SK-N-SH (cell line): ENCODE results near the gene RAB30. TPM values are rescaled to one million over a fixed set of nuclear protein-coding genes. Genes with fewer than 3 reads are reported as not detected.

Experiments
- CTCF ChIA-PET: fragments of 300-600, 350-600 bp; formaldehyde crosslinking; extraction: SDS; loops from one replicate; lab custom pipeline; 2021; lab: Yijun Ruan, JAX
- POLR2A ChIA-PET: fragments of 350-600 bp; sonication (Branson Sonifier 250); formaldehyde crosslinking; extraction: SDS; loops from one replicate; lab custom pipeline; 2020; ENCODE audit warnings: antibody characterized with exemption, inconsistent platforms; lab: Yijun Ruan, JAX
- DNase-seq: peaks from one replicate; pipeline ENCODE4 v3.0.0; 2012
- H2AFZ ChIP-seq: fragments of 200-600 bp; sonication (generic); 2 replicates; pipeline ENCODE4 v1.8.1; 2016; ENCODE audit warnings: antibody characterized with exemption, mild to moderate bottlenecking, low read depth
- H3F3A ChIP-seq: fragments of 200-600 bp; sonication (generic); replicated peaks from 2 replicates; pipeline ENCODE3; 2016; ENCODE audit warnings: antibody characterized with exemption, mild to moderate bottlenecking; ENCODE audit not compliant: insufficient read depth
- H3K27ac ChIP-seq, 2 experiments: fragments of 200-500 bp in 1 of 2; fragments of 200-600 bp in 1 of 2; sonication (Bioruptor generic) in 1 of 2; sonication (generic), shearing (Covaris generic) in 1 of 2; 2 replicates each; pipeline versions ENCODE4 v1.5.1 to v1.6.1; 2014 to 2016; ENCODE audit warnings: low read depth in 2 of 2, inconsistent platforms in 1 of 2, low read length in 1 of 2, mild to moderate bottlenecking in 1 of 2, mixed read lengths in 1 of 2
- H3K27me3 ChIP-seq: fragments of 200-600 bp; sonication (generic), shearing (Covaris generic); 2 replicates; pipeline ENCODE4 v1.6.1; 2016; ENCODE audit warnings: mixed run types; ENCODE audit not compliant: insufficient read depth
- H3K36me3 ChIP-seq, 2 experiments: fragments of 200-500 bp in 1 of 2; fragments of 200-600 bp in 1 of 2; sonication (Bioruptor generic) in 1 of 2; sonication (generic) in 1 of 2; replicated peaks in 1 of 2; 2 replicates each; pipeline versions ENCODE3 to v1.5.1; 2014 to 2016; ENCODE audit warnings: low read length in 1 of 2, mild to moderate bottlenecking in 1 of 2; ENCODE audit not compliant: insufficient read depth in 2 of 2, control insufficient read depth in 1 of 2
- H3K4me1 ChIP-seq, 2 experiments: fragments of 200-500 bp in 1 of 2; fragments of 200-600 bp in 1 of 2; sonication (Bioruptor generic) in 1 of 2; sonication (generic), shearing (Covaris generic) in 1 of 2; 2 replicates each; pipeline versions ENCODE4 v1.5.1 to v1.6.1; 2014 to 2016; ENCODE audit warnings: low read depth in 1 of 2, low read length in 1 of 2, mixed run types in 1 of 2; ENCODE audit not compliant: insufficient read depth in 2 of 2, control insufficient read depth in 1 of 2
- H3K4me2 ChIP-seq: fragments of 200-600 bp; sonication (generic), shearing (Covaris generic); 2 replicates; pipeline ENCODE4 v1.6.1; 2017; ENCODE audit warnings: mixed run types
- H3K4me3 ChIP-seq, 2 experiments: fragments of 200-500 bp in 1 of 2; fragments of 200-600 bp in 1 of 2; sonication (Bioruptor generic) in 1 of 2; sonication (generic), shearing (Covaris generic) in 1 of 2; 2 replicates each; pipeline versions ENCODE4 v1.5.1 to v1.8.1; 2014 to 2016; ENCODE audit warnings: low read depth in 2 of 2, inconsistent platforms in 1 of 2, low read length in 1 of 2, mild to moderate bottlenecking in 1 of 2, mixed read lengths in 1 of 2, moderate library complexity in 1 of 2
- H3K79me2 ChIP-seq: fragments of 200-600 bp; sonication (generic); 2 replicates; pipeline ENCODE4 v1.8.1; 2017; ENCODE audit warnings: mild to moderate bottlenecking; ENCODE audit not compliant: insufficient read depth
- H3K9ac ChIP-seq: fragments of 200-600 bp; sonication (generic); 2 replicates; pipeline ENCODE4 v1.6.1; 2017; ENCODE audit warnings: mixed run types
- H3K9me2 ChIP-seq: fragments of 200-600 bp; sonication (generic); 2 replicates; pipeline ENCODE4 v1.6.1; 2017; ENCODE audit warnings: mixed run types
- H3K9me3 ChIP-seq: fragments of 200-600 bp; sonication (generic); 2 replicates; pipeline ENCODE4 v1.6.1; 2017; ENCODE audit warnings: mixed run types, mild to moderate bottlenecking, moderate library complexity
- H4K20me1 ChIP-seq: fragments of 200-600 bp; sonication (generic); 2 replicates; pipeline ENCODE4 v1.6.1; 2017; ENCODE audit warnings: mild to moderate bottlenecking, mixed run types; ENCODE audit not compliant: insufficient read depth
- ELF1 ChIP-seq: IDR thresholded peaks from 2 replicates; pipeline ENCODE4 v1.4.0; 2012
- NFIC ChIP-seq: IDR thresholded peaks from 2 replicates; pipeline ENCODE4 v1.4.0; 2012; ENCODE audit warnings: borderline replicate concordance
- RCOR1 ChIP-seq: fragments of 150-350 bp; IDR thresholded peaks from 2 replicates; pipeline ENCODE4 v1.6.1; 2017; ENCODE audit warnings: antibody characterized with exemption, low read length
- RFX5 ChIP-seq: IDR thresholded peaks from 2 replicates; pipeline ENCODE4 v1.6.1; 2012; ENCODE audit warnings: mild to moderate bottlenecking, improper control_type of control experiment, low read length
- SIN3A ChIP-seq: IDR thresholded peaks from 2 replicates; pipeline ENCODE4 v1.6.1; 2012; ENCODE audit warnings: low read depth, mild to moderate bottlenecking, low read length, moderate library complexity, borderline replicate concordance
- SMC3 ChIP-seq: IDR thresholded peaks from 2 replicates; pipeline ENCODE4 v1.6.1; 2012; ENCODE audit warnings: low read depth, low read length, improper control_type of control experiment
- USF2 ChIP-seq: fragments of 150-350 bp; IDR thresholded peaks from 2 replicates; pipeline ENCODE4 v1.6.1; 2017; ENCODE audit warnings: antibody characterized with exemption, low read length, low read depth, borderline replicate concordance
- WGBS: methylation state at CpG from one replicate; pipeline ENCODE4 v1.1.6; 2017; ENCODE audit warnings: low lambda C conversion rate; 5-methylcytosine and 5-hydroxymethylcytosine counted together
- polyA plus RNA-seq, 3 experiments: library from polyadenylated mRNA; depleted of rRNA; stranded (reverse); fragments of >200 nt; gene quantifications; 2 replicates each; pipeline ENCODE4 v1.2.3, GENCODE V29; 2012
- TF ChIP-seq, protein P1 (sequence below): IDR thresholded peaks from 2 replicates; pipeline ENCODE4 v1.4.0; 2012; ENCODE audit warnings: low read depth, borderline replicate concordance
- TF ChIP-seq, protein P2 (sequence below): IDR thresholded peaks from 2 replicates; pipeline ENCODE4 v1.4.0; 2012; ENCODE audit warnings: low read depth, borderline replicate concordance
- TF ChIP-seq, protein P3 (sequence below): fragments of 200-600 bp; sonication (generic); IDR thresholded peaks from 2 replicates; pipeline ENCODE4 v1.6.1; 2017; ENCODE audit warnings: antibody characterized with exemption, mild to moderate bottlenecking, moderate library complexity
- TF ChIP-seq, protein P4 (sequence below): IDR thresholded peaks from 2 replicates; pipeline ENCODE4 v1.6.1; 2012; ENCODE audit warnings: mild to moderate bottlenecking, low read depth, low read length, moderate library complexity
- TF ChIP-seq, protein P5 (sequence below): IDR thresholded peaks from 2 replicates; pipeline ENCODE4 v1.4.0; 2012; ENCODE audit warnings: low read depth

RAB30 gene
- polyA plus RNA-seq, 1 of the 3 experiments (the other 2 are of a cell fraction), result 3.3 TPM

- Histone ChIP-seq H3K9me3 (no peaks in the 10 kb centered on the region), H3K9me2 (no peaks in the 10 kb centered on the region), H2AFZ (no peak overlapping the region), H3K79me2 (peaks cover 45% of the 10 kb centered on the region), H4K20me1 (no peaks in the 10 kb centered on the region), H3K36me3 (no peaks in the 10 kb centered on the region), H3F3A (no peaks in the 10 kb centered on the region), H3K4me1 (no peaks in the 10 kb centered on the region), H3K9ac (no peak overlapping the region), H3K27me3 (no peaks in the 10 kb centered on the region), H3K4me2 (no peak overlapping the region), H3K27ac (no peak overlapping the region), H3K4me3 (no peak overlapping the region)
- ChIA-PET POLR2A (no interaction called here), CTCF (no interaction called here)
- TF ChIP-seq RCOR1 (no peak), ELF1 (no peak), NFIC (no peak), USF2 (no peak), RFX5 (no peak), SIN3A (no peak), SMC3 (no peak)
- TF ChIP-seq, protein P1, sequence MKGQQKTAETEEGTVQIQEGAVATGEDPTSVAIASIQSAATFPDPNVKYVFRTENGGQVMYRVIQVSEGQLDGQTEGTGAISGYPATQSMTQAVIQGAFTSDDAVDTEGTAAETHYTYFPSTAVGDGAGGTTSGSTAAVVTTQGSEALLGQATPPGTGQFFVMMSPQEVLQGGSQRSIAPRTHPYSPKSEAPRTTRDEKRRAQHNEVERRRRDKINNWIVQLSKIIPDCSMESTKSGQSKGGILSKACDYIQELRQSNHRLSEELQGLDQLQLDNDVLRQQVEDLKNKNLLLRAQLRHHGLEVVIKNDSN, result no peak
- TF ChIP-seq, protein P2, sequence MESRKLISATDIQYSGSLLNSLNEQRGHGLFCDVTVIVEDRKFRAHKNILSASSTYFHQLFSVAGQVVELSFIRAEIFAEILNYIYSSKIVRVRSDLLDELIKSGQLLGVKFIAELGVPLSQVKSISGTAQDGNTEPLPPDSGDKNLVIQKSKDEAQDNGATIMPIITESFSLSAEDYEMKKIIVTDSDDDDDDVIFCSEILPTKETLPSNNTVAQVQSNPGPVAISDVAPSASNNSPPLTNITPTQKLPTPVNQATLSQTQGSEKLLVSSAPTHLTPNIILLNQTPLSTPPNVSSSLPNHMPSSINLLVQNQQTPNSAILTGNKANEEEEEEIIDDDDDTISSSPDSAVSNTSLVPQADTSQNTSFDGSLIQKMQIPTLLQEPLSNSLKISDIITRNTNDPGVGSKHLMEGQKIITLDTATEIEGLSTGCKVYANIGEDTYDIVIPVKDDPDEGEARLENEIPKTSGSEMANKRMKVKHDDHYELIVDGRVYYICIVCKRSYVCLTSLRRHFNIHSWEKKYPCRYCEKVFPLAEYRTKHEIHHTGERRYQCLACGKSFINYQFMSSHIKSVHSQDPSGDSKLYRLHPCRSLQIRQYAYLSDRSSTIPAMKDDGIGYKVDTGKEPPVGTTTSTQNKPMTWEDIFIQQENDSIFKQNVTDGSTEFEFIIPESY, result no peak
- TF ChIP-seq, protein P3, sequence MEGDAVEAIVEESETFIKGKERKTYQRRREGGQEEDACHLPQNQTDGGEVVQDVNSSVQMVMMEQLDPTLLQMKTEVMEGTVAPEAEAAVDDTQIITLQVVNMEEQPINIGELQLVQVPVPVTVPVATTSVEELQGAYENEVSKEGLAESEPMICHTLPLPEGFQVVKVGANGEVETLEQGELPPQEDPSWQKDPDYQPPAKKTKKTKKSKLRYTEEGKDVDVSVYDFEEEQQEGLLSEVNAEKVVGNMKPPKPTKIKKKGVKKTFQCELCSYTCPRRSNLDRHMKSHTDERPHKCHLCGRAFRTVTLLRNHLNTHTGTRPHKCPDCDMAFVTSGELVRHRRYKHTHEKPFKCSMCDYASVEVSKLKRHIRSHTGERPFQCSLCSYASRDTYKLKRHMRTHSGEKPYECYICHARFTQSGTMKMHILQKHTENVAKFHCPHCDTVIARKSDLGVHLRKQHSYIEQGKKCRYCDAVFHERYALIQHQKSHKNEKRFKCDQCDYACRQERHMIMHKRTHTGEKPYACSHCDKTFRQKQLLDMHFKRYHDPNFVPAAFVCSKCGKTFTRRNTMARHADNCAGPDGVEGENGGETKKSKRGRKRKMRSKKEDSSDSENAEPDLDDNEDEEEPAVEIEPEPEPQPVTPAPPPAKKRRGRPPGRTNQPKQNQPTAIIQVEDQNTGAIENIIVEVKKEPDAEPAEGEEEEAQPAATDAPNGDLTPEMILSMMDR, result no peak
- TF ChIP-seq, protein P4, sequence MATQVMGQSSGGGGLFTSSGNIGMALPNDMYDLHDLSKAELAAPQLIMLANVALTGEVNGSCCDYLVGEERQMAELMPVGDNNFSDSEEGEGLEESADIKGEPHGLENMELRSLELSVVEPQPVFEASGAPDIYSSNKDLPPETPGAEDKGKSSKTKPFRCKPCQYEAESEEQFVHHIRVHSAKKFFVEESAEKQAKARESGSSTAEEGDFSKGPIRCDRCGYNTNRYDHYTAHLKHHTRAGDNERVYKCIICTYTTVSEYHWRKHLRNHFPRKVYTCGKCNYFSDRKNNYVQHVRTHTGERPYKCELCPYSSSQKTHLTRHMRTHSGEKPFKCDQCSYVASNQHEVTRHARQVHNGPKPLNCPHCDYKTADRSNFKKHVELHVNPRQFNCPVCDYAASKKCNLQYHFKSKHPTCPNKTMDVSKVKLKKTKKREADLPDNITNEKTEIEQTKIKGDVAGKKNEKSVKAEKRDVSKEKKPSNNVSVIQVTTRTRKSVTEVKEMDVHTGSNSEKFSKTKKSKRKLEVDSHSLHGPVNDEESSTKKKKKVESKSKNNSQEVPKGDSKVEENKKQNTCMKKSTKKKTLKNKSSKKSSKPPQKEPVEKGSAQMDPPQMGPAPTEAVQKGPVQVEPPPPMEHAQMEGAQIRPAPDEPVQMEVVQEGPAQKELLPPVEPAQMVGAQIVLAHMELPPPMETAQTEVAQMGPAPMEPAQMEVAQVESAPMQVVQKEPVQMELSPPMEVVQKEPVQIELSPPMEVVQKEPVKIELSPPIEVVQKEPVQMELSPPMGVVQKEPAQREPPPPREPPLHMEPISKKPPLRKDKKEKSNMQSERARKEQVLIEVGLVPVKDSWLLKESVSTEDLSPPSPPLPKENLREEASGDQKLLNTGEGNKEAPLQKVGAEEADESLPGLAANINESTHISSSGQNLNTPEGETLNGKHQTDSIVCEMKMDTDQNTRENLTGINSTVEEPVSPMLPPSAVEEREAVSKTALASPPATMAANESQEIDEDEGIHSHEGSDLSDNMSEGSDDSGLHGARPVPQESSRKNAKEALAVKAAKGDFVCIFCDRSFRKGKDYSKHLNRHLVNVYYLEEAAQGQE, result no peak
- TF ChIP-seq, protein P5, sequence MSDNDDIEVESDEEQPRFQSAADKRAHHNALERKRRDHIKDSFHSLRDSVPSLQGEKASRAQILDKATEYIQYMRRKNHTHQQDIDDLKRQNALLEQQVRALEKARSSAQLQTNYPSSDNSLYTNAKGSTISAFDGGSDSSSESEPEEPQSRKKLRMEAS, result no peak
- WGBS, result 99% methylated on average over 4 of the region's 4 CpGs
- no peak for DNase-seq
These were observed 45.5 kb downstream of the RAB30 start for GRCh38 chr11:83026229-83026628.
